ENCODE measurements around the gene CEP70. TPM values are rescaled to one million over a fixed set of nuclear protein-coding genes. Genes with fewer than 3 reads are reported as not detected.

Gene CEP70
- polyA plus RNA-seq, 3 donors: 0.11 TPM; not detected in 2

DNA sequence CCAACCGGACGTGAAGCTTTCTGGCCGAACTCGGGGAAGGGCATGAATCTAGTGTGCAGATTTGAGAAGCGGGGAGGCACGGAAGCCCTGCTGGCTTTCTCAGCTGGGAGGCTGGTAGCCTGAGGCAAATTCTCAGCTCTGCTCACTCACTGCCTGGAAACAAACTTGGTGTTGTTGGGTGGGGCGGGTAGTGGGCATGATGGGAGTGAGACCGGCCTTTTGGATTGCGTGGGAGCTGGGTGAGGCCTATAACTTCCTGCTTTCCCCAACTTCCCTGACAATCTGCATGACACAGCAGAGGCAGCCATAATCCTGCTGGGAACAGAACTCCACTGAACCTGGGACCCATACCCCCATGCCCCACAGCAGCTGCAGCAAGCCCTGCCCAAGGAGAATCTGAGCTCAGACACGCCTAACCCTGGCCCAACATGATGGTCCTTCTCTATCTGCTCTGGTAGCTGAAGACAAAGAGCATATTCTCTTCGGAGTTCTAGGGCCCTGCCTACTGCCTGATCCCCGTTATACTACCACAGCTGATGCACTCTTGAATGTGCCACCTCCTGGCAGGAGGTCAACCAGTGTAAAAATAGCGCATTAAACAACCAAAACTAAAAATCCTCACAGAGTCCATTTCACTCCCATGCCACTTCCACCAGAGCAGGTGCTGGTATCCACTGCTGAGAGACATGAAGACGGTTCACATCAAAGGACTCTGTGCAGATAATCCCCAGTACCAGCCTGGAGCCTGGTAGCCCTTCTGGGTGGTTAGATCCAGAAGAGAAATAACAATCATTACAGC, 44.7 kb downstream of the CEP70 start:
- Histone ChIP-seq H3K4me3 (replicated peaks in 1 of 3; ENCODE audit: low read depth in 2 of 3, low read length in 3 of 3) (no peak overlapping the region), H3K79me2 (ENCODE audit: insufficient read depth, low read length) (no peaks in the 10 kb centered on the region), H3K9ac (ENCODE audit: insufficient read depth, low read length, poor library complexity, severe bottlenecking) (no peak overlapping the region), H3K36me3 (replicated peaks in 1 of 2; ENCODE audit: control insufficient read depth in 1 of 2, insufficient read depth in 2 of 2, low read length in 2 of 2) (peaks cover 0 to 21% of the 10 kb centered on the region in 2 donors), H3K27me3 (ENCODE audit: control insufficient read depth in 2 of 2, insufficient read depth in 2 of 2, low read length in 2 of 2) (no peaks in the 10 kb centered on the region), H3K9me3 (replicated peaks in 1 of 2; ENCODE audit: control insufficient read depth in 1 of 2, insufficient read depth in 1 of 2, low read length in 2 of 2) (peaks cover 47 to 57% of the 10 kb centered on the region in 2 donors), H4K20me1 (ENCODE audit: insufficient read depth, low read length) (no peaks in the 10 kb centered on the region), H2AFZ (ENCODE audit: insufficient read depth, low read depth, low read length, poor library complexity, severe bottlenecking) (no peak overlapping the region), H3K4me1 (ENCODE audit: control insufficient read depth in 1 of 2, insufficient read depth in 2 of 2, low read length in 2 of 2) (no peaks in the 10 kb centered on the region), H3K4me2 (replicated peaks; ENCODE audit: extremely low read depth, low read length, poor library complexity, severe bottlenecking) (no peak overlapping the region), H3K27ac (ENCODE audit: low read depth in 1 of 2, low read length in 2 of 2) (no peak overlapping the region)
- TF ChIP-seq, protein P1, sequence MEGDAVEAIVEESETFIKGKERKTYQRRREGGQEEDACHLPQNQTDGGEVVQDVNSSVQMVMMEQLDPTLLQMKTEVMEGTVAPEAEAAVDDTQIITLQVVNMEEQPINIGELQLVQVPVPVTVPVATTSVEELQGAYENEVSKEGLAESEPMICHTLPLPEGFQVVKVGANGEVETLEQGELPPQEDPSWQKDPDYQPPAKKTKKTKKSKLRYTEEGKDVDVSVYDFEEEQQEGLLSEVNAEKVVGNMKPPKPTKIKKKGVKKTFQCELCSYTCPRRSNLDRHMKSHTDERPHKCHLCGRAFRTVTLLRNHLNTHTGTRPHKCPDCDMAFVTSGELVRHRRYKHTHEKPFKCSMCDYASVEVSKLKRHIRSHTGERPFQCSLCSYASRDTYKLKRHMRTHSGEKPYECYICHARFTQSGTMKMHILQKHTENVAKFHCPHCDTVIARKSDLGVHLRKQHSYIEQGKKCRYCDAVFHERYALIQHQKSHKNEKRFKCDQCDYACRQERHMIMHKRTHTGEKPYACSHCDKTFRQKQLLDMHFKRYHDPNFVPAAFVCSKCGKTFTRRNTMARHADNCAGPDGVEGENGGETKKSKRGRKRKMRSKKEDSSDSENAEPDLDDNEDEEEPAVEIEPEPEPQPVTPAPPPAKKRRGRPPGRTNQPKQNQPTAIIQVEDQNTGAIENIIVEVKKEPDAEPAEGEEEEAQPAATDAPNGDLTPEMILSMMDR (IDR thresholded peaks at IDR 0.05): no peak
- H3K27me3 Mint-ChIP-seq (ENCODE audit: low read depth in 3 of 3): peaks cover 0 to 3% (median 1%) of the 10 kb centered on the region in 3 donors
- WGBS (ENCODE audit: insufficient coverage): 100% methylated on average over 4 of the region's 14 CpGs
- DNase-seq: no peak
- no peak overlapping the region for H3K27ac Mint-ChIP-seq
- H3K4me1 Mint-ChIP-seq: no peaks in the 10 kb centered on the region
- intact Hi-C loops (cut with micrococcal nuclease): no loop called here
- H3K4me3 Mint-ChIP-seq: no peak overlapping the region
- peaks cover 22 to 50% of the 10 kb centered on the region in 2 donors for H3K36me3 Mint-ChIP-seq
- peaks cover 50 to 77% (median 69%) of the 10 kb centered on the region in 7 donors for H3K9me3 Mint-ChIP-seq

DNA sequence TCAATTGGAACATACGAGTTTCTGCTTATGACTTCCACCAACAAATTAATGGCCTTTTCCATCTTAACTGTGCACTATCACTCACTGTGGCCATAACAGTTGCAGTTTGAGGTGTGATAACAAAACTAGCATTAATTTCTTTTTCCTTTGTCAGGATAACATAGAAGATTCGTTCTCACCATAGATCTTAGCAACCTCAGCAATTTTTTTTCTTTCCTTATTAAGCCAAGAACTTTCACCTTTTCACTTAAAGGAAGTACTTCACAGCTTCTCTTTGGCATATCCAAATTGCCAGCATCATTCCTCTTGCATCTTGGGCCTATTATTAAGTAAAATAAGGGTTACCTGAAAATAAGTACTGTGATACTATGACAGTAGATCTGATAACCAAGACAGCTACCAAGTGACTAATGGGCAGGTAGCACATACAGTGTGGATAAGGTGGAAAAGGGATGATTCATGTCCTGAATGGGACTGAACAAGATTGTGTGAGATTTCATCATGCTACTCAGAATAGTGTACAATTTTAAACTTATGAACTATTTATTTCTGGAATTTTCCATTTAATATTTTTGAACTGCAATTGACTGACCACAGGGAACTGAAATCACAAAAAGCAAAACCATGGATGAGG, 46.6 kb downstream of the CEP70 start:
- intact Hi-C loops (cut with micrococcal nuclease): no loop called here
- H3K36me3 Mint-ChIP-seq: peaks cover 22 to 55% of the 10 kb centered on the region in 2 donors
- no peaks in the 10 kb centered on the region for H3K27me3 ChIP-seq (ENCODE audit: control insufficient read depth in 2 of 2, insufficient read depth in 2 of 2, low read length in 2 of 2)
- no peaks in the 10 kb centered on the region for H3K79me2 ChIP-seq (ENCODE audit: insufficient read depth, low read length)
- WGBS (ENCODE audit: insufficient coverage): 80% methylated on average over 1 of the region's 2 CpGs
- H3K36me3 ChIP-seq (replicated peaks in 1 of 2; ENCODE audit: control insufficient read depth in 1 of 2, insufficient read depth in 2 of 2, low read length in 2 of 2): peaks cover 0 to 21% of the 10 kb centered on the region in 2 donors
- no peak overlapping the region for H3K9ac ChIP-seq (ENCODE audit: insufficient read depth, low read length, poor library complexity, severe bottlenecking)
- no peaks in the 10 kb centered on the region for H3K4me1 Mint-ChIP-seq
- TF ChIP-seq, protein P1 (IDR thresholded peaks at IDR 0.05): no peak
- H3K4me2 ChIP-seq (replicated peaks; ENCODE audit: extremely low read depth, low read length, poor library complexity, severe bottlenecking): no peak overlapping the region
- peaks cover 55 to 86% (median 77%) of the 10 kb centered on the region in 7 donors for H3K9me3 Mint-ChIP-seq
- H3K27me3 Mint-ChIP-seq (ENCODE audit: low read depth in 3 of 3): peaks cover 0 to 2% (median 1%) of the 10 kb centered on the region in 3 donors
- no peak overlapping the region for H3K4me3 Mint-ChIP-seq
- H3K4me3 ChIP-seq (replicated peaks in 1 of 3; ENCODE audit: low read depth in 2 of 3, low read length in 3 of 3): no peak overlapping the region
- H3K27ac ChIP-seq (ENCODE audit: low read depth in 1 of 2, low read length in 2 of 2): no peak overlapping the region
- H2AFZ ChIP-seq (ENCODE audit: insufficient read depth, low read depth, low read length, poor library complexity, severe bottlenecking): no peak overlapping the region
- peaks cover 58 to 68% of the 10 kb centered on the region in 2 donors for H3K9me3 ChIP-seq (replicated peaks in 1 of 2; ENCODE audit: control insufficient read depth in 1 of 2, insufficient read depth in 1 of 2, low read length in 2 of 2)
- no peak overlapping the region for H3K27ac Mint-ChIP-seq
- no peaks in the 10 kb centered on the region for H3K4me1 ChIP-seq (ENCODE audit: control insufficient read depth in 1 of 2, insufficient read depth in 2 of 2, low read length in 2 of 2)
- no peak for DNase-seq
- H4K20me1 ChIP-seq (ENCODE audit: insufficient read depth, low read length): no peaks in the 10 kb centered on the region
